Mammary epithelial cell (primary cell): Measurements from ENCODE around the gene TRIL.

Experiments used
- CTCF ChIP-seq, 2 donors: IDR thresholded peaks in 1 of 2; conservative IDR thresholded peaks in 1 of 2; 2 replicates each; pipeline ENCODE4 v1.5.1; 2011 to 2012; ENCODE audit warnings: inconsistent platforms in 2 of 2, low read length in 2 of 2, mild to moderate bottlenecking in 2 of 2, control low read depth in 1 of 2, low read depth in 1 of 2; ENCODE audit not compliant: insufficient read depth in 1 of 2; ENCODE audit errors: extremely low read depth in 1 of 2
- EZH2 ChIP-seq: IDR thresholded peaks from 2 replicates; pipeline ENCODE4 v1.6.1; 2012; ENCODE audit warnings: low read length, inconsistent platforms, borderline replicate concordance

- no peak for TF ChIP-seq CTCF (conservative IDR thresholded peaks at IDR 0.05 in 1 of 2, IDR thresholded peaks at IDR 0.05 in 1 of 2; ENCODE audit: extremely low read depth in 1 of 2, insufficient read depth in 1 of 2, low read depth in 1 of 2, low read length in 2 of 2)
- no peak for TF ChIP-seq EZH2
Measured at GRCh38 chr7:28973591-28973990, 15.5 kb upstream of the TRIL start.
